Measurements from ENCODE around the gene USP15. TPM values are rescaled to one million over a fixed set of nuclear protein-coding genes. Genes with fewer than 3 reads are reported as not detected.

USP15 gene
- total and polyA plus RNA-seq, 8 donors: 16.6 to 220 (median 77.9) TPM

DNA sequence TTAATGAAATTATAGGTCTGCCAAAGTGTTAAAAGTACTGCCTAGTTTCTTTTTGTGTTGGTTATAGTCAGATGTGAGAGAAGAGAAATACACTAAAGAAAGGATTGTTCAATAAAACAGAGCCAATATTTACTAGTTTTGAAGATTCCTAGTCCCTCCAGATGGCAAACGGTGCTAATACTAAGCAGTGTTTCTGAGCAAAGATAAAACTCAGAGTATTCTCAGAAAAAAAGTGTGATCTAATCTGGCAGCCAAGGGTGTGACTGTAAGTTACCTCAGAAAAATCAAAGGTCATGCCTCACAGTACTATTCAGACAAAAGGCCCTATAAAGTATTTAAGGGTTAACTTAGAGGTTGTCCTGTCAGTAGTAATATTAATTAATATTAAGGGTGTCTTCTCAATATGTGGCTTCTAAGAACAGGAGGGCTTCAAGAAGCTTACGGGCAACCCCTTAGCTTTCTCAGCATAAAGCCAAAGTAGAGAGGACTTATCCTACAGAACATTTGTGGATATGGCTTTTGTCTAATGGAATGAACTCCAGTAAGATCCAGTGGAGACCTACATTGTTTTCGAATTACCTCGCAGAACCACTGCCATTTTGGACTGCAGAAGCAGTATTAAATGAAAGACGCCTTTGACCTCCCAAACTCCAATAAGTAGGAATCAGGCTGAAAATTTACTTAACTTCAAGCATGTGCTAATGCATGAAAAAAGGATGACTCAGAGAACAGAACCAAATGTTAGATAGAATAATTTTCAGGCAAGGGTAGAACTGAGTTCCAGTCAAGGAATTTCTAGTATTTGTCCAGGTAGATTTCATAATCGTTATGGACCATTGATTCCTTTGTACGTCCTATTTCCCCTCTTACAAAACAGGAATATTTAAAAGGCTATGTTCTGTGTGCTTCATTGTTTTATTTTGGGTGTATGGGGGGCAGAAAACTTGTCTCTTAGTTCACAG, 46.6 kb downstream of the USP15 start:
- H3K36me3 ChIP-seq: peaks cover 7 to 60% (median 56%) of the 10 kb centered on the region in 4 donors

DNA sequence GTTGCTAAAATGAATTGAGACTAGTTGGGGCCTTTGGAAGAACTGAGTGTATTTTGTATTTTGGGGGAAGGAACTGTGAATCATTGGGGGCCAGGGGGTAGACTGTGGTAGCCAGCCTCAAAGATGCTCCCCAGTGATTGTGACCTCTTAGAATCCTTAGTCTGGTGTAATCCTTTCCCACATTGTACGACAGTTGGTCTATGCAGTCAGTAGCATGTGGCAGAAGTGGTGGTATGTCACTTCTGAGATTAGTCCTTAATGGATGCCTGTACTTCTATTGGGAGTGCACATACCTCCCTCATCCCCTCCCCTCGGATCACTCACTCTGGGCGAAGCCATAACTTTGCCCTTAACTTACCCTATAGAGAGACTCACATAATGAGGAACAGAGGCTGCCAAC, 48.0 kb downstream of the USP15 start:
- Histone ChIP-seq H3K4me1 (peaks cover 0 to 12% (median 2%) of the 10 kb centered on the region in 4 donors), H3K4me3 (no peak overlapping the region), H3K9me3 (peaks cover 0 to 8% (median 3%) of the 10 kb centered on the region in 4 donors), H3K27ac (no peak overlapping the region), H3K36me3 (peaks cover 7 to 54% (median 50%) of the 10 kb centered on the region in 4 donors), H3K27me3 (no peaks in the 10 kb centered on the region)
- TF ChIP-seq POLR2AphosphoS5 (IDR thresholded peaks at IDR 0.05): no peak
- no peak for TF ChIP-seq POLR2A (IDR thresholded peaks at IDR 0.05)
- no peak for TF ChIP-seq EP300 (IDR thresholded peaks at IDR 0.05)
- TF ChIP-seq, protein P1, sequence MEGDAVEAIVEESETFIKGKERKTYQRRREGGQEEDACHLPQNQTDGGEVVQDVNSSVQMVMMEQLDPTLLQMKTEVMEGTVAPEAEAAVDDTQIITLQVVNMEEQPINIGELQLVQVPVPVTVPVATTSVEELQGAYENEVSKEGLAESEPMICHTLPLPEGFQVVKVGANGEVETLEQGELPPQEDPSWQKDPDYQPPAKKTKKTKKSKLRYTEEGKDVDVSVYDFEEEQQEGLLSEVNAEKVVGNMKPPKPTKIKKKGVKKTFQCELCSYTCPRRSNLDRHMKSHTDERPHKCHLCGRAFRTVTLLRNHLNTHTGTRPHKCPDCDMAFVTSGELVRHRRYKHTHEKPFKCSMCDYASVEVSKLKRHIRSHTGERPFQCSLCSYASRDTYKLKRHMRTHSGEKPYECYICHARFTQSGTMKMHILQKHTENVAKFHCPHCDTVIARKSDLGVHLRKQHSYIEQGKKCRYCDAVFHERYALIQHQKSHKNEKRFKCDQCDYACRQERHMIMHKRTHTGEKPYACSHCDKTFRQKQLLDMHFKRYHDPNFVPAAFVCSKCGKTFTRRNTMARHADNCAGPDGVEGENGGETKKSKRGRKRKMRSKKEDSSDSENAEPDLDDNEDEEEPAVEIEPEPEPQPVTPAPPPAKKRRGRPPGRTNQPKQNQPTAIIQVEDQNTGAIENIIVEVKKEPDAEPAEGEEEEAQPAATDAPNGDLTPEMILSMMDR (IDR thresholded peaks at IDR 0.05): no peak
- WGBS, 5 donors: 93 to 100% (median 98%) methylated on average over 3 of the region's 3 CpGs
- intact Hi-C loops (cut with DNase I; ENCODE audit: low total_unique reads): no loop called here
- DNase-seq: no peak

More for the DNA sequence above, 46.6 kb downstream of the USP15 start:
- Histone ChIP-seq H3K4me3 (no peak overlapping the region), H3K27me3 (no peaks in the 10 kb centered on the region), H3K4me1 (peaks cover 0 to under 1% (median 0%) of the 10 kb centered on the region in 4 donors), H3K27ac (no peak overlapping the region), H3K9me3 (peaks cover 0 to 8% (median 3%) of the 10 kb centered on the region in 4 donors)
- TF ChIP-seq, protein P1 (IDR thresholded peaks at IDR 0.05): no peak
- TF ChIP-seq POLR2AphosphoS5 (IDR thresholded peaks at IDR 0.05) (no peak), EP300 (IDR thresholded peaks at IDR 0.05) (no peak), POLR2A (IDR thresholded peaks at IDR 0.05) (no peak)
- 91 to 94% (median 92%) methylated on average over 7 of the region's 7 CpGs for WGBS, 5 donors
- DNase-seq: no peak
- intact Hi-C loops (cut with DNase I; ENCODE audit: low total_unique reads): no loop called here

DNA sequence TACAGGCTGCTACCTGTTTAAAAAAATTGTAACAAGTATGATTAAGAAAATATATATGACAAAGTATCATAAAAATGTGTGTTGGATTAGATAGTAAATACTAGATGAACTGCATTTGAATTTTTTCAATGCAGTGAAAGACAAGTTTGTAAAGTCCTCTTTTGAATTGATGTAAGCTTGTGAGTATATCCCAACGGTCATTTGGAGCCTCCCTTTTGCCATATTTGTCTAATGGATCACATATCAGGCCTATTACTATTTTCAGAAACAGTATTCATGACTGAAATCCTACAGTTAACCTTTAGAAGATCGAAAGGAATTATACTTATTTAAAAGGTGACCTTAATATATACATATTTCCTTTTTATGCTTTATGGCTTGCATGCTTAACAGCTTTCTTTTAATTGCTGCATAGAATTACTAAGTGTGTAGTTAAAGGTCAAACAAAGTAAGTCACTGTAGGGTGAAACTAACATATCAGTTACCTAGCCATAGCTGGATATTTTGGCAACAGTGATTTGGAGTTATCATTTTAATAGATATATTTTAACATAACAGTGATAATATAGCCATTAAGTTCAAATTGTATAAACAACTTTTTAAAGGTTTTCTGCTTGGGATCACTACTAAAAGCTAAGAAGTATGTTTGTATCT, 53.6 kb downstream of the USP15 start:
- intact Hi-C loops (cut with DNase I; ENCODE audit: low total_unique reads): no loop called here
- Histone ChIP-seq H3K36me3 (peaks cover 0 to 12% (median 6%) of the 10 kb centered on the region in 4 donors), H3K27me3 (no peaks in the 10 kb centered on the region), H3K9me3 (no peaks in the 10 kb centered on the region), H3K27ac (no peak overlapping the region), H3K4me3 (no peak overlapping the region), H3K4me1 (peaks cover 0 to 25% (median 7%) of the 10 kb centered on the region in 4 donors)
- DNase-seq: no peak
- WGBS, 5 donors: 41 to 58% (median 46%) methylated on average over 2 of the region's 2 CpGs
- TF ChIP-seq, protein P1 (IDR thresholded peaks at IDR 0.05): no peak
- TF ChIP-seq POLR2AphosphoS5 (IDR thresholded peaks at IDR 0.05): no peak

DNA sequence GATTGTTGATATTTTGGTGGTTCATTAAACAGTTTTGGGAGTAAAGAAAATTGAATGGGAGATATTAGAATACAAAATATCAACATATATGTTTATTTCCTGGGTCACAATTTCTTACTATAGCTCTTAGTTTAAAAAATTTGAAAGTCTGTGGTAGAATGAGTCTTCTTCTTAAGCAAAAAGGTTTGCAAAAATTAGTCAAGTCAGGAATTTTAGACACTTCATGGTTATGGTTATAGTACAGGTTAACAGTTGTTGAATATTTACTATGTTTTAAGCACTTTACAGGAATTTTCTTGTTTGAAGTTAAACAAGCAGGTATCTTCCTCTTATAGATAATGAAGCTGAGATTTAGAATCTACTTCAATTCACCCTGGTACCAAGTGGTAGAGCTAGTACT, 56.8 kb downstream of the USP15 start:
- H3K4me3 ChIP-seq: no peak overlapping the region
- H3K27ac ChIP-seq: no peak overlapping the region
- DNase-seq: no peak
- H3K4me1 ChIP-seq: peaks cover 0 to 29% (median 7%) of the 10 kb centered on the region in 4 donors
- no peaks in the 10 kb centered on the region for H3K9me3 ChIP-seq
- peaks cover 0 to 27% (median 18%) of the 10 kb centered on the region in 4 donors for H3K36me3 ChIP-seq
- intact Hi-C loops (cut with DNase I; ENCODE audit: low total_unique reads): no loop called here
- TF ChIP-seq EP300 (IDR thresholded peaks at IDR 0.05) (no peak), POLR2AphosphoS5 (IDR thresholded peaks at IDR 0.05) (no peak), POLR2A (IDR thresholded peaks at IDR 0.05) (no peak)
- TF ChIP-seq, protein P1 (IDR thresholded peaks at IDR 0.05): no peak
- H3K27me3 ChIP-seq: no peaks in the 10 kb centered on the region

Measured in stomach (tissue), 9 donors.